H1 (cell line): ENCODE data around the gene IL37. TPM values are rescaled to one million over a fixed set of nuclear protein-coding genes. Genes with fewer than 3 reads are reported as not detected.

ENCODE experiments used
- BCL11A ChIP-seq, 2 experiments: IDR thresholded peaks; one replicate each; pipeline ENCODE4 v1.6.1; 2011; ENCODE audit warnings: low read depth in 2 of 2, low read length in 2 of 2, mild to moderate bottlenecking in 2 of 2
- HDAC2 ChIP-seq, 2 experiments: fragments of 300-600 bp in 1 of 2; sonication (generic) in 1 of 2; IDR thresholded peaks; 2 replicates each; pipeline ENCODE4 v1.6.1; 2011 to 2012; ENCODE audit warnings: low read depth in 2 of 2, low read length in 2 of 2, mild to moderate bottlenecking in 2 of 2, moderate library complexity in 2 of 2, borderline replicate concordance in 1 of 2, inconsistent platforms in 1 of 2
- POLR2A ChIP-seq, 2 experiments: IDR thresholded peaks; 1 replicate in 1 of 2; 2 replicates in 1 of 2; pipeline ENCODE4 v1.6.1; 2011; ENCODE audit warnings: low read depth in 2 of 2, low read length in 2 of 2, mild to moderate bottlenecking in 2 of 2; ENCODE audit errors: control extremely low read depth in 1 of 2
- SIN3A ChIP-seq, 2 experiments: IDR thresholded peaks in 1 of 2; conservative IDR thresholded peaks in 1 of 2; 2 replicates each; pipeline ENCODE4 v1.6.1; 2011 to 2012; ENCODE audit warnings: low read length in 2 of 2, improper control_type of control experiment in 1 of 2, low read depth in 1 of 2, mild to moderate bottlenecking in 1 of 2
- SUZ12 ChIP-seq: fragments of 200-600 bp; sonication (generic); IDR thresholded peaks from 2 replicates; pipeline ENCODE4 v1.6.1; 2012; ENCODE audit warnings: mild to moderate bottlenecking, inconsistent platforms, low read length, moderate library complexity, mixed read lengths
- TAF7 ChIP-seq: optimal IDR thresholded peaks from 2 replicates; pipeline ENCODE3; 2011; ENCODE audit warnings: low read depth, mild to moderate bottlenecking, inconsistent platforms, low read length, moderate library complexity, borderline replicate concordance
- TBP ChIP-seq: IDR thresholded peaks from 2 replicates; pipeline ENCODE4 v1.6.1; 2011; ENCODE audit warnings: low read depth, low read length, improper control_type of control experiment
- polyA plus RNA-seq, 7 experiments: library from polyadenylated mRNA; depleted of rRNA in 3 of 7; stranded (reverse) in 5 of 7; unstranded in 2 of 7; fragments of >200 nt in 5 of 7; fragments of 200-250 nt in 2 of 7; gene quantifications; 1 replicate in 5 of 7; 2 replicates in 1 of 7; 4 replicates in 1 of 7; pipeline versions ENCODE4 v1.2.1 to v1.2.3, GENCODE V29; 2011 to 2013; ENCODE audit warnings: missing spikeins in 2 of 7, mixed read lengths in 2 of 7
- total RNA-seq: library from RNA; stranded (reverse); fragmentation: NEBNext Ultra II Directional; extraction: Animal tissue kit (Norgen Biotek cat#: 25700); gene quantifications from 2 replicates; pipeline ENCODE4 v1.2.1, GENCODE V29; 2021
- TF ChIP-seq, protein P1 (sequence below), 3 experiments: IDR thresholded peaks; 1 replicate in 2 of 3; 2 replicates in 1 of 3; pipeline versions ENCODE4 v1.5.1 to v1.6.1; 2011; ENCODE audit warnings: low read length in 3 of 3, mild to moderate bottlenecking in 3 of 3, inconsistent platforms in 2 of 3, low read depth in 1 of 3, moderate library complexity in 1 of 3; ENCODE audit not compliant: insufficient read depth in 1 of 3; ENCODE audit errors: control extremely low read depth in 1 of 3
- TF ChIP-seq, protein P2 (sequence below): IDR thresholded peaks from 2 replicates; pipeline ENCODE4 v1.6.1; 2011; ENCODE audit warnings: low read length, improper control_type of control experiment

The IL37 gene
- total and polyA plus RNA-seq, 2 of the 8 experiments (the other 6 are each of a cell fraction or from before 2014, with no cell fraction given): 0.18 TPM; not detected in 1

DNA sequence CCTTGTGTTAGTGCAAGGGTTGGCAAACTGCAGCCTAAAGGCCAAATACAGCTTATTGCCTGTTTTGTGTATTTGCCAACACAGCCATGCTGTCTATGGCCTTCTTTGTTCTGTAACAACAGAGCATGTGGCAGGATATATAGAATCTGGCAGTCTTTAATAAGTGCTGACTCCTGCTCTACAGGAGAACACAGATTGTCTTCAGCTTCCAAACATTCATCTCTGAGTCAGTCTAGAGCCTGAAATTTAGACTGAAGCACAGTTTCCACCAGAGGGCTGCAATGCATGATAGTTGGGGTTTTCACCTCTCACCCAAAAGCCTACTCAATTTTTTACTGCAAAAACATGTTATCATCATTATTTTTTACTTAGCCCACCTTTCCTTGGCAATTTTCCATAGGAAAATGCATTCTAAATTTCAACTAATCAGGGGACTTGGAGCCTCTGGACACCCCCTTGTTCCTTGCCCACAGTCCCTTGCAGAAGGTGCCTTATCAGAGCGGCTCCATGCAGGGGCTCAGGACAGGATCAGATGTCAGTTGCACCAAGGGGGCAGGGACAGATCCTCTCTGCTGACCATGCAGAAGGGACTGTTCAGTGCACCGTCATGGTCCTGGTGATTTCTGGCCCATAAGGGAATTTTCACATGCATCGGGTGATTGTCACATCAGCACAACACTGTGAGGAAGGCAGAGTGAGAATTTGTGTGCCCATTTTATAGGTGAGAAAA is 12.4 kb downstream of the IL37 start (continued):
- TF ChIP-seq, protein P1, sequence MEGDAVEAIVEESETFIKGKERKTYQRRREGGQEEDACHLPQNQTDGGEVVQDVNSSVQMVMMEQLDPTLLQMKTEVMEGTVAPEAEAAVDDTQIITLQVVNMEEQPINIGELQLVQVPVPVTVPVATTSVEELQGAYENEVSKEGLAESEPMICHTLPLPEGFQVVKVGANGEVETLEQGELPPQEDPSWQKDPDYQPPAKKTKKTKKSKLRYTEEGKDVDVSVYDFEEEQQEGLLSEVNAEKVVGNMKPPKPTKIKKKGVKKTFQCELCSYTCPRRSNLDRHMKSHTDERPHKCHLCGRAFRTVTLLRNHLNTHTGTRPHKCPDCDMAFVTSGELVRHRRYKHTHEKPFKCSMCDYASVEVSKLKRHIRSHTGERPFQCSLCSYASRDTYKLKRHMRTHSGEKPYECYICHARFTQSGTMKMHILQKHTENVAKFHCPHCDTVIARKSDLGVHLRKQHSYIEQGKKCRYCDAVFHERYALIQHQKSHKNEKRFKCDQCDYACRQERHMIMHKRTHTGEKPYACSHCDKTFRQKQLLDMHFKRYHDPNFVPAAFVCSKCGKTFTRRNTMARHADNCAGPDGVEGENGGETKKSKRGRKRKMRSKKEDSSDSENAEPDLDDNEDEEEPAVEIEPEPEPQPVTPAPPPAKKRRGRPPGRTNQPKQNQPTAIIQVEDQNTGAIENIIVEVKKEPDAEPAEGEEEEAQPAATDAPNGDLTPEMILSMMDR (IDR thresholded peaks at IDR 0.05; ENCODE audit: control extremely low read depth in 1 of 3, insufficient read depth in 1 of 3, low read depth in 1 of 3, low read length in 3 of 3): no peak
- TF ChIP-seq HDAC2 (IDR thresholded peaks at IDR 0.05; ENCODE audit: borderline replicate concordance in 1 of 2, low read depth in 2 of 2, low read length in 2 of 2) (no peak), POLR2A (IDR thresholded peaks at IDR 0.05; ENCODE audit: control extremely low read depth in 1 of 2, low read depth in 2 of 2, low read length in 2 of 2) (no peak), SIN3A (conservative IDR thresholded peaks at IDR 0.05 in 1 of 2, IDR thresholded peaks at IDR 0.05 in 1 of 2; ENCODE audit: low read depth in 1 of 2, low read length in 2 of 2) (no peak), TBP (no peak), BCL11A (IDR thresholded peaks at IDR 0.05; ENCODE audit: low read depth in 2 of 2, low read length in 2 of 2) (no peak), TAF7 (no peak), SUZ12 (no peak)
- TF ChIP-seq, protein P2, sequence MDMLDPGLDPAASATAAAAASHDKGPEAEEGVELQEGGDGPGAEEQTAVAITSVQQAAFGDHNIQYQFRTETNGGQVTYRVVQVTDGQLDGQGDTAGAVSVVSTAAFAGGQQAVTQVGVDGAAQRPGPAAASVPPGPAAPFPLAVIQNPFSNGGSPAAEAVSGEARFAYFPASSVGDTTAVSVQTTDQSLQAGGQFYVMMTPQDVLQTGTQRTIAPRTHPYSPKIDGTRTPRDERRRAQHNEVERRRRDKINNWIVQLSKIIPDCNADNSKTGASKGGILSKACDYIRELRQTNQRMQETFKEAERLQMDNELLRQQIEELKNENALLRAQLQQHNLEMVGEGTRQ: no peak
